Uterus (tissue), 4 donors: ENCODE results near the gene SEPTIN1. TPM values are rescaled to one million over a fixed set of nuclear protein-coding genes. Genes with fewer than 3 reads are reported as not detected.
A peak's percentile ranks its signal among the peaks of the same experiment; 100 is the strongest.

Experiments
- DNase-seq, 2 donors: peaks; one replicate each; pipeline ENCODE4 v3.0.0-alpha.2; 2019 to 2020
- H3K27ac ChIP-seq, 2 donors: fragments of 200-600 bp; sonication (generic); 1 replicate in 1 of 2; 2 replicates in 1 of 2; pipeline ENCODE4 v1.5.1; 2016 to 2018
- H3K27me3 ChIP-seq, 2 donors: fragments of 200-600 bp; sonication (generic); one replicate each; pipeline ENCODE4 v1.5.1; 2018 to 2019; ENCODE audit warnings: control low read depth in 1 of 2
- H3K36me3 ChIP-seq, 2 donors: fragments of 200-600 bp; sonication (generic); one replicate each; pipeline ENCODE4 v1.5.1; 2019; ENCODE audit warnings: control low read depth in 1 of 2
- H3K4me1 ChIP-seq, 2 donors: fragments of 200-600 bp; sonication (generic); one replicate each; pipeline ENCODE4 v1.5.1; 2018 to 2019; ENCODE audit warnings: control low read depth in 1 of 2
- H3K4me3 ChIP-seq, 2 donors: fragments of 200-600 bp; sonication (generic); 1 replicate in 1 of 2; 2 replicates in 1 of 2; pipeline ENCODE4 v1.5.1; 2018 to 2019; ENCODE audit warnings: mild to moderate bottlenecking in 1 of 2
- H3K9me3 ChIP-seq, 2 donors: fragments of 200-600 bp; sonication (generic); one replicate each; pipeline ENCODE4 v1.5.1; 2019; ENCODE audit warnings: control low read depth in 1 of 2
- POLR2A ChIP-seq, 2 donors: fragments of 450-650 bp; IDR thresholded peaks; one replicate each; pipeline ENCODE4 v1.6.1; 2016; ENCODE audit warnings: antibody characterized with exemption in 2 of 2, mild to moderate bottlenecking in 1 of 2, moderate library complexity in 1 of 2
- intact Hi-C: fragments of 100-400 bp; cut with DNase I; formaldehyde crosslinking; loops from one replicate; pipeline ENCODE4 v1.15.1; 2023; ENCODE audit warnings: low total_unique reads
- total RNA-seq, 4 donors: library from RNA; depleted of rRNA in 3 of 4; stranded (reverse); fragments of >200 nt in 3 of 4; gene quantifications; one replicate each; pipeline versions ENCODE4 v1.1.0 to v1.2.4, GENCODE V29; 2014 to 2023
- TF ChIP-seq, protein P1 (sequence below), 4 experiments: fragments of 200-600 bp in 2 of 4; fragments of 450-650 bp in 2 of 4; sonication (generic) in 2 of 4; IDR thresholded peaks; one replicate each; pipeline ENCODE4 v1.5.1; 2016 to 2019; ENCODE audit warnings: antibody characterized with exemption in 4 of 4, mild to moderate bottlenecking in 2 of 4, moderate library complexity in 1 of 4
- donor health status: DM: yes; HTN: yes; CAD: no.

SEPTIN1 gene
- total RNA-seq, 4 donors from 2014 or later, result 1.0 to 5.3 TPM; not detected in 2

DNA sequence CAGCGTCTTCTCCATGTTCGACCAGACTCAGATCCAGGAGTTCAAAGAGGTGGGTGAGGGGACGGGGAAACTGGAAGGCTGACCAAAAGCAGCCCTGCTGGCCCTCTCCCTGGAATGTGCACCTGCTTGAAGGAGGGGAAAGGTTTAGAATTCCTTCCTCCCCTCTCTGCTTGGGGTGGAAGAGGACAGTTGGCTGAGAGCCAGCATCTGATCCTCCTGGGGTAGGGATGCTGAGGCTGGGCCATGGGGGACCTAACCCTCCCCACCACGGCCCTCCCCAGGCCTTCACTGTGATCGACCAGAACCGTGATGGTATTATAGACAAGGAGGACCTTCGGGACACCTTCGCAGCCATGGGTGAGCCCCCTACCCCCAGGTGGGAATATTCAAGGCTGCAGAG lies 6.5 kb downstream of the SEPTIN1 start:
- no peaks in the 10 kb centered on the region for H3K4me1 ChIP-seq
- no peaks in the 10 kb centered on the region for H3K27me3 ChIP-seq
- TF ChIP-seq, protein P1, sequence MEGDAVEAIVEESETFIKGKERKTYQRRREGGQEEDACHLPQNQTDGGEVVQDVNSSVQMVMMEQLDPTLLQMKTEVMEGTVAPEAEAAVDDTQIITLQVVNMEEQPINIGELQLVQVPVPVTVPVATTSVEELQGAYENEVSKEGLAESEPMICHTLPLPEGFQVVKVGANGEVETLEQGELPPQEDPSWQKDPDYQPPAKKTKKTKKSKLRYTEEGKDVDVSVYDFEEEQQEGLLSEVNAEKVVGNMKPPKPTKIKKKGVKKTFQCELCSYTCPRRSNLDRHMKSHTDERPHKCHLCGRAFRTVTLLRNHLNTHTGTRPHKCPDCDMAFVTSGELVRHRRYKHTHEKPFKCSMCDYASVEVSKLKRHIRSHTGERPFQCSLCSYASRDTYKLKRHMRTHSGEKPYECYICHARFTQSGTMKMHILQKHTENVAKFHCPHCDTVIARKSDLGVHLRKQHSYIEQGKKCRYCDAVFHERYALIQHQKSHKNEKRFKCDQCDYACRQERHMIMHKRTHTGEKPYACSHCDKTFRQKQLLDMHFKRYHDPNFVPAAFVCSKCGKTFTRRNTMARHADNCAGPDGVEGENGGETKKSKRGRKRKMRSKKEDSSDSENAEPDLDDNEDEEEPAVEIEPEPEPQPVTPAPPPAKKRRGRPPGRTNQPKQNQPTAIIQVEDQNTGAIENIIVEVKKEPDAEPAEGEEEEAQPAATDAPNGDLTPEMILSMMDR (IDR thresholded peaks at IDR 0.05), result no peak
- no peak for TF ChIP-seq POLR2A (IDR thresholded peaks at IDR 0.05)
- H3K36me3 ChIP-seq, result no peaks in the 10 kb centered on the region
- no peak overlapping the region for H3K4me3 ChIP-seq
- intact Hi-C loops, result no loop called here
- peak overlapping the region in 1 of 2 donors; percentile 100 for H3K27ac ChIP-seq
- H3K9me3 ChIP-seq, result no peaks in the 10 kb centered on the region
- DNase-seq, result no peak

DNA sequence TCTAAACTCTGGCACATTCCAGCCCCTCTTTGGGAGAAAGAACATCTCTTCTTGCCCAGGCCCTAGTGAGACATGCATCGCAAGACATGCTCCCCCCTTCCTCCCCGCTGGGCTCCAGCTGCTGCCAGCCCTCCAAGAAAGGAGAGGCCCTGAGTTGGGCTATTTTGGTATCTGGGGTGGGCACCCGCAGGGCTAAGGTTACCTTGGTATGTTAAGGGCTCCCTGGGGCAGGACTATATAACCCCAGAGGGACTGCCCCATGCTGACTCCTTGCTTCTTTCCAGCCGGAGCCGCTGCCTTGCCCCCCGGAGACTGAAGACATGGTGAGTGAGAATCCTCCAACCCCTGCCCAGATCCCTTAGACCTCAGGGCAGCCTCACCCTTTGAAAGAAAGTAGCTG lies 7.8 kb downstream of the SEPTIN1 start, which contains the start of gene MYL11:
Gene MYL11, plus strand, starts transcription at position 265 of the 400 bp plus-strand sequence. Its CDS starts 56 bp downstream, at position 321.
- no peak within 1 kb of the TSS for H3K4me3 ChIP-seq
- intact Hi-C loops, result no loop called here

DNA sequence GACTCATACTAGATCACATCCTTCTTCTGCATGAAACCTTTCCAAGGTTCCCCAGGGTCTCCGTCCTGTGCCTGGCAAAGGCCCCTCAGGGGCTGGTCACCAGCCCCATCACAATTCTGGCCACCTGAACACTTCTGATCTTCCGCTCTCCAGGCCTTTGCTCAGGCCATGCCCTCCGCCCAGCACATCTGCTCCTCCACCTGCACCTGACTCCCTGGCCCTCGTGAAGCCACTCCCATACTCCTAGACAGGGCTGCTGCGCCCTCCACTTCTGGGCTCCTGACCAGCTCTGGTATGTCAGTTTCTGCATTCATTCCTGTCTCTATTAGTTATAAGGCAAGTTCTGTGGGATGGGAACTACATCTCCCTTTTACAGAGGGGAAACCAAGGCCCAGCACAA lies 9.6 kb downstream of the SEPTIN1 start:
- no peak for DNase-seq
- H3K27me3 ChIP-seq, result no peaks in the 10 kb centered on the region
- intact Hi-C loops, result no loop called here
- H3K4me1 ChIP-seq, result peaks cover 0 to 1% of the 10 kb centered on the region in 2 donors
- H3K4me3 ChIP-seq, result no peak overlapping the region
- no peaks in the 10 kb centered on the region for H3K9me3 ChIP-seq
- TF ChIP-seq, protein P1 (IDR thresholded peaks at IDR 0.05), result no peak
- no peak for TF ChIP-seq POLR2A (IDR thresholded peaks at IDR 0.05)
- H3K27ac ChIP-seq, result no peak overlapping the region
- no peaks in the 10 kb centered on the region for H3K36me3 ChIP-seq

More for the DNA sequence above, 7.8 kb downstream of the SEPTIN1 start, which contains the start of gene MYL11:
- no peak for DNase-seq
- Histone ChIP-seq H3K36me3 (no peaks in the 10 kb centered on the region), H3K9me3 (no peaks in the 10 kb centered on the region), H3K27me3 (no peaks in the 10 kb centered on the region), H3K4me1 (no peaks in the 10 kb centered on the region), H3K27ac (no peak within 1 kb of the TSS)
- TF ChIP-seq, protein P1 (IDR thresholded peaks at IDR 0.05), result no peak
- no peak for TF ChIP-seq POLR2A (IDR thresholded peaks at IDR 0.05)

DNA sequence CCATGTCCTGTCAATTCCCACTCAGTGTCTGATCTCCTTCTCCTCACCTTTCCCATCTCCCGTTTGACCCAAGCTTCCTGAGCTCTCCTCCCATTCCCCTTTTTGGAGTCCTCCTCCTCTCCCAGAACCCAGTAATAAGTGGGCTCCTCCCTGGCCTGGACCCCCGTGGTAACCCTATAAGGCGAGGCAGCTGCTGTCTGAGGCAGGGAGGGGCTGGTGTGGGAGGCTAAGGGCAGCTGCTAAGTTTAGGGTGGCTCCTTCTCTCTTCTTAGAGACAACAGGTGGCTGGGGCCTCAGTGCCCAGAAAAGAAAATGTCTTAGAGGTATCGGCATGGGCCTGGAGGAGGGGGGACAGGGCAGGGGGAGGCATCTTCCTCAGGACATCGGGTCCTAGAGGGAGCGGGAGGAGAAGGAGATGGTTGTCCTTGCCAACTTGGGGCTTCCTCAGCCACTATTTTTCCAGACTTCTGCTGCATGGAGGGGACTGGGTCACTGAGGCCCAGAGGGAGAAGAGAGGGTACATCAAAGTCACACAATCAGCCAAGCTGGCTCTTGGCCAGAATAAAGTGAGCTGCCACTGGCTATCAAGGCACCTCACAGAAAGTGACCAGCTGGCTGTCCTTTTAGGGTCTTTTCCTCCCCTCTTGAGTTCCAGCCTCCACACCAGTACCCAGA lies 10.2 kb downstream of the SEPTIN1 start:
- Histone ChIP-seq H3K9me3 (no peaks in the 10 kb centered on the region), H3K27me3 (no peaks in the 10 kb centered on the region), H3K27ac (peak overlapping the region in 1 of 2 donors; percentile 97), H3K36me3 (no peaks in the 10 kb centered on the region), H3K4me3 (no peak overlapping the region), H3K4me1 (peaks cover 0 to 7% of the 10 kb centered on the region in 2 donors)
- intact Hi-C loops, result no loop called here
- DNase-seq, result no peak
- TF ChIP-seq POLR2A (IDR thresholded peaks at IDR 0.05), result no peak
- TF ChIP-seq, protein P1 (IDR thresholded peaks at IDR 0.05), result no peak

DNA sequence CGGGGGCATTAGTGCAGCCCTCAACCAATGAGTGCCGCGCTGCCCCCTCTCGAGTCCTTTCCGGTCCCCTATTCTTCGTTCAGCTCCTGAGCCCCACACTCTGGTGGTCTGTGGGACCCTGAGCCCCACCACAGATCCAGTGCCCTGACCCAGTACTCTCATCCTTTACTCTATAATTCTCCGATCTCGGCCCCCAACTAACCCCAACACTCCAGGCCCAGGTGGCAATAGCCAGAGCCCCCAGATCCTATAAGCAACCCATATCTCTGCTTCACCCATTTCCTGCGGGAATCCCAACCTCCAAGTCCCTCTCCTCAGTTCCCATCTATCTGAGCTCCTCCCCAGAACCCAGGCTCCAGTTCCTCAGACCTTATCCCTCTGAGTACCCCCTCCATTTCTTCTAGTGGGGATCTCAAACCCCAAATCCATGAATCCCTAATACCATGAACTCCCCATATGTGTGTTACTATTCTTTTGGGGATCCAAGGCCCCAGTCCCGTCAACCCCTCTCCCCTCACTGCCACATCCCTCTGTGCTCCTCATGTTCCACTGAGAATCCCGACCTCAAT lies 11.0 kb downstream of the SEPTIN1 start:
- H3K9me3 ChIP-seq, result no peaks in the 10 kb centered on the region
- H3K27me3 ChIP-seq, result no peaks in the 10 kb centered on the region
- H3K4me3 ChIP-seq, result peak overlapping the region; percentile 40 to 48
- no peak for TF ChIP-seq POLR2A (IDR thresholded peaks at IDR 0.05)
- TF ChIP-seq, protein P1 (IDR thresholded peaks at IDR 0.05), result no peak
- H3K36me3 ChIP-seq, result no peaks in the 10 kb centered on the region
- peaks cover 0 to 7% of the 10 kb centered on the region in 2 donors for H3K4me1 ChIP-seq
- intact Hi-C loops, result no loop called here
- H3K27ac ChIP-seq, result peak overlapping the region; percentile 83 to 97
- no peak for DNase-seq
